Endothelial cell of umbilical vein (primary cell): ENCODE measurements around the gene PRR5L. TPM values are rescaled to one million over a fixed set of nuclear protein-coding genes. Genes with fewer than 3 reads are reported as not detected.

Source experiments
- BruUV-seq: library from RNA; stranded (reverse); fragments of 400-500 nt; replicated peaks from 2 replicates; lab custom pipeline; 2021; lab: Mats Ljungman, UMichigan
- CTCF ChIA-PET: fragments of 300-600, 350-600 bp; sonication (Branson Sonifier 250); formaldehyde crosslinking; loops from one replicate; lab custom pipeline; 2021; ENCODE audit warnings: antibody characterized with exemption, inconsistent platforms; lab: Charles Lee
- POLR2A ChIA-PET: fragments of 300-600, 350-600 bp; sonication (Branson Sonifier 250); formaldehyde crosslinking; loops from one replicate; lab custom pipeline; 2021; ENCODE audit warnings: antibody characterized with exemption, inconsistent platforms; lab: Charles Lee
- DNase-seq: peaks from one replicate; pipeline ENCODE4 v3.0.0-alpha.2; 2011; ENCODE audit warnings: low read depth, low spot score
- FAIRE-seq: peaks from 2 replicates; lab custom pipeline; 2011; peaks lifted over from hg19 to GRCh38; lab: Jason Lieb, UNC
- H2AFZ ChIP-seq: 2 replicates; pipeline ENCODE4 v1.6.0; 2012; ENCODE audit warnings: low read depth, low read length, control low read depth, inconsistent platforms
- H3K27ac ChIP-seq: 2 replicates; pipeline ENCODE4 v1.5.1; 2011; ENCODE audit warnings: low read depth, mild to moderate bottlenecking, control low read depth, low read length, moderate library complexity; ENCODE audit not compliant: insufficient read depth
- H3K27me3 ChIP-seq, 2 experiments: 2 replicates each; pipeline versions ENCODE4 v1.6.0 to v1.6.1; 2011; ENCODE audit warnings: low read length in 2 of 2, mixed read lengths in 1 of 2; ENCODE audit not compliant: control insufficient read depth in 2 of 2, insufficient read depth in 2 of 2
- H3K36me3 ChIP-seq, 2 experiments: 2 replicates in 1 of 2; 3 replicates in 1 of 2; pipeline ENCODE4 v1.5.1; 2011; ENCODE audit warnings: low read length in 2 of 2, mild to moderate bottlenecking in 1 of 2, moderate library complexity in 1 of 2; ENCODE audit not compliant: control insufficient read depth in 2 of 2, insufficient read depth in 2 of 2; ENCODE audit errors: extremely low read depth in 1 of 2
- H3K4me1 ChIP-seq: 3 replicates; pipeline ENCODE4 v1.5.1; 2011; ENCODE audit warnings: mild to moderate bottlenecking, low read length; ENCODE audit not compliant: control insufficient read depth, insufficient read depth; ENCODE audit errors: extremely low read depth
- H3K4me2 ChIP-seq: 2 replicates; pipeline ENCODE4 v1.6.1; 2011; ENCODE audit warnings: low read length, control low read depth, mixed read lengths; ENCODE audit not compliant: insufficient read depth
- H3K4me3 ChIP-seq, 3 experiments: fragments of 200-600 bp in 1 of 3; sonication (generic), shearing (Covaris generic) in 1 of 3; replicated peaks in 1 of 3; 2 replicates each; pipeline ENCODE4 v1.5.1; 2011 to 2016; ENCODE audit warnings: control low read depth in 3 of 3, low read length in 3 of 3, mild to moderate bottlenecking in 2 of 3, inconsistent platforms in 1 of 3, low read depth in 1 of 3, moderate library complexity in 1 of 3; ENCODE audit not compliant: insufficient read depth in 1 of 3
- H3K79me2 ChIP-seq: 2 replicates; pipeline ENCODE4 v1.6.0; 2012; ENCODE audit warnings: low read length, inconsistent platforms; ENCODE audit not compliant: control insufficient read depth, insufficient read depth
- H3K9ac ChIP-seq: replicated peaks from 2 replicates; pipeline ENCODE3; 2011; ENCODE audit warnings: low read length, control low read depth; ENCODE audit not compliant: insufficient read depth; ENCODE audit errors: extremely low read depth
- H3K9me1 ChIP-seq: replicated peaks from 3 replicates; pipeline ENCODE4 v1.6.0; 2011; ENCODE audit warnings: mild to moderate bottlenecking, low read length; ENCODE audit not compliant: control insufficient read depth, insufficient read depth; ENCODE audit errors: extremely low read depth
- H3K9me3 ChIP-seq: replicated peaks from 2 replicates; pipeline ENCODE4 v1.5.1; 2012; ENCODE audit warnings: low read length, inconsistent platforms; ENCODE audit not compliant: control insufficient read depth, insufficient read depth
- H4K20me1 ChIP-seq: replicated peaks from 2 replicates; pipeline ENCODE3; 2011; ENCODE audit warnings: mild to moderate bottlenecking, low read length; ENCODE audit not compliant: control insufficient read depth, insufficient read depth; ENCODE audit errors: extremely low read depth
- CTCF ChIP-seq, 2 donors: IDR thresholded peaks; 1 replicate in 1 of 2; 2 replicates in 1 of 2; pipeline ENCODE4 v1.5.1; 2011; ENCODE audit warnings: low read length in 2 of 2, mild to moderate bottlenecking in 2 of 2, moderate library complexity in 2 of 2, control low read depth in 1 of 2, inconsistent platforms in 1 of 2, low read depth in 1 of 2; ENCODE audit not compliant: insufficient read depth in 1 of 2; ENCODE audit errors: extremely low read depth in 1 of 2
- EZH2 ChIP-seq: IDR thresholded peaks from 2 replicates; pipeline ENCODE4 v1.6.1; 2012; ENCODE audit warnings: borderline replicate concordance, low read depth, mild to moderate bottlenecking, moderate library complexity, low read length, inconsistent platforms; ENCODE audit not compliant: severe bottlenecking
- FOS ChIP-seq: IDR thresholded peaks from 2 replicates; pipeline ENCODE4 v1.6.1; 2011; ENCODE audit warnings: mild to moderate bottlenecking, low read length, moderate library complexity, borderline replicate concordance; ENCODE audit not compliant: insufficient read depth
- GATA2 ChIP-seq: IDR thresholded peaks from 2 replicates; pipeline ENCODE4 v1.7.0; 2011; ENCODE audit warnings: low read depth, mild to moderate bottlenecking, moderate library complexity, mixed read lengths, low read length; ENCODE audit not compliant: insufficient read length, insufficient read depth
- JUN ChIP-seq: IDR thresholded peaks from 2 replicates; pipeline ENCODE4 v1.6.1; 2011; ENCODE audit warnings: borderline replicate concordance, low read depth; ENCODE audit not compliant: insufficient read length, insufficient read depth
- MAX ChIP-seq: IDR thresholded peaks from 2 replicates; pipeline ENCODE4 v1.6.1; 2011; ENCODE audit not compliant: insufficient read depth, insufficient read length
- MYC ChIP-seq: IDR thresholded peaks from one replicate; pipeline ENCODE4 v1.6.1; 2011; ENCODE audit warnings: mild to moderate bottlenecking, low read depth, low read length
- POLR2A ChIP-seq: IDR thresholded peaks from 2 replicates; pipeline ENCODE4 v1.6.1; 2012; ENCODE audit warnings: low read depth, mild to moderate bottlenecking, control low read depth, low read length
- POLR2AphosphoS5 ChIP-seq: IDR thresholded peaks from 2 replicates; pipeline ENCODE4 v1.6.1; 2012; ENCODE audit warnings: low read depth, mild to moderate bottlenecking, control low read depth, low read length, moderate library complexity; ENCODE audit not compliant: insufficient read depth
- dilution Hi-C: fragments of 300-500 bp; cut with MboI; formaldehyde crosslinking; loops from one replicate; pipeline ENCODE4 v1.15.0; 2019; ENCODE audit warnings: low sequenced_read_pairs; ENCODE audit not compliant: extremely low pct_ligation_motif_present
- intact Hi-C: fragments of 100-400 bp; cut with micrococcal nuclease; formaldehyde crosslinking; loops from one replicate; pipeline ENCODE4 v1.10.0; 2022
- polyA plus RNA-seq, 4 experiments: library from polyadenylated mRNA; depleted of rRNA in 3 of 4; stranded (reverse) in 3 of 4; unstranded in 1 of 4; fragments of >200 nt; gene quantifications; 2 replicates each; pipeline versions ENCODE4 v1.2.1 to v1.2.3, GENCODE V29; 2011 to 2012; ENCODE audit warnings: missing spikeins in 1 of 4
- total RNA-seq: library from RNA; stranded (reverse); gene quantifications from 2 replicates; pipeline ENCODE4 v1.2.3, GENCODE V29; 2021

The PRR5L gene
- total and polyA plus RNA-seq, 2 donors (not counting 3 experiments of a cell fraction or from before 2014, with no cell fraction given): 2.5 to 6.1 TPM

GRCh38 chr11:36266767-36267166 lies 29.3 kb upstream of the PRR5L start:
- DNase-seq (no peak), FAIRE-seq (no peak)
- Histone ChIP-seq H3K4me3 (no peak overlapping the region), H2AFZ (no peak overlapping the region), H3K9me1 (no peaks in the 10 kb centered on the region), H3K9me3 (no peaks in the 10 kb centered on the region), H3K79me2 (no peaks in the 10 kb centered on the region), H3K9ac (no peak overlapping the region), H3K4me2 (no peak overlapping the region), H3K27me3 (peaks cover 0 to 5% of the 10 kb centered on the region in 2 experiments), H3K27ac (no peak overlapping the region), H3K36me3 (no peaks in the 10 kb centered on the region), H4K20me1 (no peaks in the 10 kb centered on the region), H3K4me1 (peaks cover 2% of the 10 kb centered on the region)
- intact Hi-C loops: loop anchor here (1.0 to 10.0 kb wide), 4 partner anchors 444 to 1342 kb away; no protein-coding TSS in a partner anchor
- TF ChIP-seq MAX: no peak
- no peak for TF ChIP-seq MYC
- no peak for TF ChIP-seq JUN
- no peak for TF ChIP-seq CTCF (IDR thresholded peaks at IDR 0.05; ENCODE audit: extremely low read depth in 1 of 2, insufficient read depth in 1 of 2, low read depth in 1 of 2, low read length in 2 of 2)
- TF ChIP-seq POLR2AphosphoS5: no peak
- no peak for TF ChIP-seq POLR2A
- no peak for TF ChIP-seq GATA2
- no peak for TF ChIP-seq EZH2
- TF ChIP-seq FOS: no peak
- CTCF ChIA-PET: interaction anchor here (0.5 to 7.5 kb wide), 24 partner anchors 8 to 782 kb away, joined by 3 to 162 read pairs (median 8); partner anchors contain the start of gene FJX1
- POLR2A ChIA-PET: no interaction called here
- dilution Hi-C loops: loop anchor here (25.0 kb wide), 2 partner anchors 454 to 654 kb away; partner anchors contain the start of gene FJX1
- BruUV-seq: no TSS peak
